ENCODE results near the gene CDC42.
"Not testable (repeated sequence)": the region's sequence is repeated elsewhere in the genome, so short reads cannot be mapped to it uniquely, and the experiment has no call there.

GRCh38 chr1:22092026-22092768, 39.7 kb downstream of the CDC42 start:
- not testable (repeated sequence) for TF ChIP-seq CTCF (IDR thresholded peaks at IDR 0.05); POLR2A (IDR thresholded peaks at IDR 0.05; ENCODE audit: low read depth); EP300 (IDR thresholded peaks at IDR 0.05)
